Motor neuron (in vitro differentiated cells): ENCODE data around the gene FRMD6. TPM values are rescaled to one million over a fixed set of nuclear protein-coding genes. Genes with fewer than 3 reads are reported as not detected.

Source experiments
- ATAC-seq, 8 experiments: fragments of 200-7000 bp; cut with Tn5 transposase; replicated peaks in 6 of 8; 2 replicates each; pipeline ENCODE4 v1.8.0; 2021; ENCODE audit warnings: mild to moderate bottlenecking in 8 of 8, moderate library complexity in 8 of 8
- H3K27ac ChIP-seq, 2 donors: fragments of 250-450 bp; sonication (Bioruptor Pico); 2 replicates each; pipeline ENCODE4 v1.9.0; 2021; ENCODE audit warnings: antibody characterized with exemption in 2 of 2, mild to moderate bottlenecking in 2 of 2, moderate library complexity in 1 of 2
- H3K4me1 ChIP-seq, 2 donors: fragments of 250-450 bp; sonication (Bioruptor Pico); replicated peaks in 1 of 2; 2 replicates each; pipeline ENCODE4 v1.6.1; 2021; ENCODE audit warnings: antibody characterized with exemption in 2 of 2, mild to moderate bottlenecking in 2 of 2, moderate library complexity in 1 of 2
- H3K4me3 ChIP-seq, 5 donors: fragments of 250-450 bp; sonication (Bioruptor Pico); 2 replicates each; pipeline ENCODE4 v1.9.0; 2021; ENCODE audit warnings: antibody characterized with exemption in 5 of 5, mild to moderate bottlenecking in 5 of 5, moderate library complexity in 4 of 5
- WGBS, 10 experiments: fragments of 450-650 bp; shearing (Covaris generic); methylation state at CpG; one replicate each; pipeline ENCODE4 v1.0.0; 2022; 5-methylcytosine and 5-hydroxymethylcytosine counted together
- in situ Hi-C, 9 experiments: fragments of 400-800 bp; cut with MboI; loops; one replicate each; pipeline ENCODE4 v1.15.0; 2021; ENCODE audit warnings: low sequenced_read_pairs in 9 of 9, low pct_unique_long_range_greater_than_20kb in 2 of 9; ENCODE audit not compliant: unreplicated experiment in 9 of 9
- total RNA-seq, 8 experiments: library from RNA; unstranded; fragments of 300-600 nt; gene quantifications; 2 replicates each; pipeline versions ENCODE4 v1.2.3 to v1.2.4, GENCODE V29; 2022

The FRMD6 gene
- total RNA-seq, 8 experiments from 2014 or later: 2.8 to 129 (median 19.4) TPM

DNA sequence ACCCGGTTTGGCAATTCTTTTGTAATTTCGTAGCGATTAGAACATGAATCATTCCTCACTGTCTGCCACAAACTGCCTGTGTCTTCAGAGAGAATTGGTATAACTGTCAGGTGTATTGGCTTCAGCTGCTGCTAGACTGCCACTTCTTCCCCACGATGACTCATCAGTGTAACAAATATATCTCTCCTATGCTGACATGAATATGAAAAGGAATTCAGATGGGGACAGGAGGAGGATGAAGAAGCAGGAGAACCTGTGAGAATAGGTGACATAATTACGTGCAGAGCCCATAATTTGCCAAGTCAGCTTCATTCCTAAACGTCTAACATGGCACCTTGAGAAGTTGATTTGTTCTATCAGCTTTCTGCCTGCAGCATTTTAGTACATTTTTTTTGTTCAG lies 64.9 kb downstream of the FRMD6 start:
- no peak overlapping the region for H3K4me3 ChIP-seq
- WGBS, 10 experiments: 50 to 94% (median 75%) methylated on average over 1 to 6 of the region's 6 CpGs; no CpG with 5 or more reads in 1 of the 10 experiments
- in situ Hi-C loops: no loop called here

DNA sequence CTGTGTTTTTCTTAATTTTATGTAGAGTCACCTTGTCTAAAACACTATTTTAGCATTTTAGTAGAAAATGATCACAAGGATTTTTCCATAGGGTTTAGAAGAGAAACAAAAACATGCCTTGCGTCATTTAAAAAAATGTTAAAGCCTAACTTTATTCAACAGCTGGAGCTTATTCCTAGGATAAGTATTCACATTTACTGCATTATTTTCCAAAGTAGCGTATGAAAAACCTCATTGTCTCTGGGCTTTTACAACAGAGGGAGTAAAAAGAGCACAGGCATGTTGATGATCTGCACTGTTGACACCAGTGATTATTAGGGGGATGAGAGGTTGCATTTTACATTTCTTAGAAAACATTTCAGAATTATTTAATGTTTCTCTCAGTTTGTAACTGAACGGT lies 66.1 kb downstream of the FRMD6 start:
- Histone ChIP-seq H3K4me3 (no peak overlapping the region), H3K4me1 (peaks cover 6 to 11% of the 10 kb centered on the region in 2 donors), H3K27ac (no peak overlapping the region)
- WGBS, 10 experiments: 13 to 100% (median 85%) methylated on average over 1 to 3 of the region's 3 CpGs
- no peak for ATAC-seq
- in situ Hi-C loops: no loop called here

More for the DNA sequence above, 64.9 kb downstream of the FRMD6 start:
- Histone ChIP-seq H3K4me1 (peaks cover 6 to 11% of the 10 kb centered on the region in 2 donors), H3K27ac (no peak overlapping the region)
- ATAC-seq: peak in 5 of 8 experiments; percentile 58 to 83 (median 80)

DNA sequence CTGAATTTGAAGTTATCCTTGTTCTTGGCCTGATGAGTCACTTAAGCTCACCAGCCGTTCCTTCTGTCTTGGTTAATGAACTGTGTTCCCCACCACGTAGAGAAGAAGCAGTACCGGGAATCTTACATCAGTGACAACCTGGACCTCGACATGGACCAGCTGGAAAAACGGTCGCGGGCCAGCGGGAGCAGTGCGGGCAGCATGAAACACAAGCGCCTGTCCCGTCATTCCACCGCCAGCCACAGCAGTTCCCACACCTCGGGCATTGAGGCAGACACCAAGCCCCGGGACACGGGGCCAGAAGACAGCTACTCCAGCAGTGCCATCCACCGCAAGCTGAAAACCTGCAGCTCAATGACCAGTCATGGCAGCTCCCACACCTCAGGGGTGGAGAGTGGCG lies 68.2 kb downstream of the FRMD6 start:
- no peak for ATAC-seq
- peaks cover 6 to 11% of the 10 kb centered on the region in 2 donors for H3K4me1 ChIP-seq
- no peak overlapping the region for H3K27ac ChIP-seq
- in situ Hi-C loops: no loop called here
- H3K4me3 ChIP-seq: no peak overlapping the region
- 60 to 100% (median 93%) methylated on average over 1 to 9 of the region's 17 CpGs; no CpG with 5 or more reads in 2 of the 10 experiments for WGBS, 10 experiments

DNA sequence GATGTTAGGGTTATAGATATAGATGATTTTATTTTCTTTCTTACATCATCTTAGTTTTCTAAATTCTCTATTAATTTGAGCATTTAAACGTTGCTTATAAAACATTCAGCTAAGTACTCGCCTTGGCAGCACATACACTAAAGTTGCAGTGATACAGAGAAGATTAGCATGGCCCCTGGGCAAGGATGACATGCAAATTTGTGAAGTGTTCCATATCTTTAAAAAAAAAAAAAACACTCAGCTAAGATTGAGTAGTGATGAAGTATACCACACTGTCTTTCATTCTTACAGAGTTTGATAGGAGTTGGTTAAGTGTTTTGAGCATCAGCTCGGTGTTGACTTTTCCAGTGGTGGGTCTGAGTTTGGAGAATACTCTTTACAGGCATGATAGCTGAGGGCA lies 72.3 kb downstream of the FRMD6 start:
- peak in 3 of 8 experiments; percentile 39 to 75 (median 71) for ATAC-seq
- 60 to 100% (median 87%) methylated on average over 1 to 3 of the region's 3 CpGs for WGBS, 10 experiments
- Histone ChIP-seq H3K4me1 (no peaks in the 10 kb centered on the region), H3K27ac (no peak overlapping the region), H3K4me3 (no peak overlapping the region)
- in situ Hi-C loops: no loop called here

DNA sequence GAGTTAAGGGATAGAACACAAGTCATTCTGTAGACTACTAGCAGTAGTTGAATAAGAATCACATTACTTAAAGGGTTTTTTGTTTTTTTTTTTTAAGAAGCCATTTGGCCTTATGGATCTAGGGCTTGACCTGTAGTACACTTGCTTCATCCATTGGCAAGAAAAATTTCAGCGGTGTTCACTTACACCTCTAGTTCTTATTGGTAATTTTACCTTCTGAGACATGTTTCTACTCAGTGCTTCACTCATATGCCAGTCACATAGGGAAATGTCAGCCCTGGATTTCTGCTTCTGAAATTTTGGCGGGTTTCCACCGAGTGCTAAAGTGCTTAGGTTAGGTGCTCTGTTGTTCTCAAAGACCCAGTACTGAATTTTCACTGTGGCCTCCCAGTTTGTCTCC lies 72.9 kb downstream of the FRMD6 start:
- in situ Hi-C loops: no loop called here
- WGBS, 10 experiments: 90 to 100% (median 100%) methylated on average over 1 to 3 of the region's 3 CpGs; no CpG with 5 or more reads in 1 of the 10 experiments
- Histone ChIP-seq H3K4me3 (no peak overlapping the region), H3K4me1 (no peaks in the 10 kb centered on the region), H3K27ac (no peak overlapping the region)
- ATAC-seq: no peak

DNA sequence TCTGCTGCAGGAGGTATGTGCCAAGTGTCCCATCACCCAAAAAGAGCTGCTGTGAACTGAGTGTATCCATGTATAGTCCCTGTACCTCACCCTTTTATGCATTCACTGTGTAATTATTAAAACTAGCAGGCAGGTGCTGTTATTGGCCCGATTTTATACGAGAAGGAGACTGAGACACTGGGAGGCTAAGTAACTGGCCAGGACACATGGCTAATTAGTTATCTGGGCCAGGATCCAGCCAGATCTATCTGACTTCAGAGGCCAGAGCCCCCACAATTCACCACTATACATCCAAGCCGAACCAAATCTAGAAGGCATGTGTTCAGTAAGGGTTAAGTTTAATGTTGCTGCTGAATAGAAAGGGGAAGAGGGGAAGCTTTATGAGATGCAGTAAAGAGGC lies 73.4 kb downstream of the FRMD6 start:
- Histone ChIP-seq H3K4me1 (no peaks in the 10 kb centered on the region), H3K4me3 (no peak overlapping the region), H3K27ac (no peak overlapping the region)
- in situ Hi-C loops: no loop called here
- WGBS, 10 experiments: 70 to 100% (median 82%) methylated on average over 2 to 3 of the region's 3 CpGs; no CpG with 5 or more reads in 6 of the 10 experiments
- no peak for ATAC-seq

DNA sequence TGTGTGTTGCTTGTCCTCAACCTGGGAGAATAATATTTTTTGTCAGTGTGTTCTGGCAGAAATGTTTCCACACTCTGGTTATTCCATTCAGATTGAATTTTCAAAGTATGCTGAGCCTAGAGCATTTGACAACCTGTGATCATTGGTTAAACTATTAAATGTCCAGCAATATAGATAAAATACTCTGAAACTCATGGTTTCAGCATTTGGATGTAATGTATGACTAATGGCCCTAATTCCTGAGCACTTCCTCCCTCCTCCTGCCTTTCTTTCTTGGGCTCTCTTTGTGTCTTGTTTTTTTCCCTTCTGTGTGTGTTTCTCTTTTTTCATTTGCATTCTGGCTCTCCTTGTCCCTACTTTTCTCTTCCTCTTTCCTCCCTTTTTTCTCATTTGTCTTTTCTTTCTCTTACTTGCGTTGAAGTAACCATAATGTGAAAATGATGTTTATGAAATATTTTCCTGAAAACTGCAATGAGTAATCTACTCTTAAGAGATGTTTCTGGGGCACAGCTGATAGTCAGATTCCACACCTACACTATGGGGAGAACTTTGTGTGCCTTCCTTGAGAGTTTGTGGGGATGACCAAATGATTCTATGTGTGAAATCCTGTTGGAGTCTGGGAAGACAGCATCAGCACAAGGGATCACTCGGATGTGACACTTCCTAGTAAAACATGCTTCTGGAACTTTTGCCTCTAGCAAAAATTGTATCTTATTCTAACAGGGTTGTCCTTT lies 74.6 kb downstream of the FRMD6 start:
- WGBS, 10 experiments: 0 to 100% (median 94%) methylated on average over 1 to 2 of the region's 2 CpGs
- Histone ChIP-seq H3K4me3 (no peak overlapping the region), H3K4me1 (no peaks in the 10 kb centered on the region), H3K27ac (no peak overlapping the region)
- no peak for ATAC-seq
- in situ Hi-C loops: no loop called here

DNA sequence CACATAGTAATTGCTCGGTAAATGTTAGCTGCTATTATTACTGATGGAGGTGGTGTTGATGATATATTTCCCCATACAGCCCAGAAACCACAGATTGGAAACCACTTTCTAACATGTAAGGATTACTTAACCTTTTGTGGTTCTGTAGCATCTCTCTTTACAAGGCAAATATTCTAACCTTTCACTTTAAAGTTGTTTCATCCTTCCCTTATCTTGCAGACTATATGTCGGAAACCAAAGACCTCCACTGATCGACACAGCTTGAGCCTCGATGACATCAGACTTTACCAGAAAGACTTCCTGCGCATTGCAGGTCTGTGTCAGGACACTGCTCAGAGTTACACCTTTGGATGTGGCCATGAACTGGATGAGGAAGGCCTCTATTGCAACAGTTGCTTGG lies 75.8 kb downstream of the FRMD6 start:
- Histone ChIP-seq H3K4me1 (no peaks in the 10 kb centered on the region), H3K27ac (no peak overlapping the region), H3K4me3 (no peak overlapping the region)
- no peak for ATAC-seq
- WGBS, 10 experiments: 81 to 100% (median 100%) methylated on average over 1 to 5 of the region's 5 CpGs
- in situ Hi-C loops: no loop called here

DNA sequence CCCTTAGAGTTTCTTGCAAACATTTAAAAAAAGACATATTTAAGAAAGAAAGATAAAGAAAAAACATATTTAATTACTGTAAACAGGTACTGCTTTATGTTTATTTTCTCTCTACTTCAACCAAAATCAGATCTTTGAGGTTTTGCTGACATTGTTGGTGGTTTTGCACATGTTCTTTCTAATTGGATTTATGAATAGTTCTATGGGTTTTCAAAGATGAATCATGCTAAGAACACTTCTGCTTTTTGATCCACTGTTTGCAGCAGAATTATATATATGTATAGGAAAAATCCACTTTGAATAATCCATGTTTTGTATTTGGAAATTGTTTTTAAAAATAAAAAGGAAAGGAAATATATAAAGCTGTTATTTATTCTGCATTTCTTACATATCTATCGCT lies 78.4 kb downstream of the FRMD6 start:
- no peak for ATAC-seq
- H3K27ac ChIP-seq: no peak overlapping the region
- H3K4me1 ChIP-seq: no peaks in the 10 kb centered on the region
- 67 to 100% (median 100%) methylated on average over 1 of the region's 1 CpG; no CpG with 5 or more reads in 1 of the 10 experiments for WGBS, 10 experiments
- H3K4me3 ChIP-seq: no peak overlapping the region
- in situ Hi-C loops: no loop called here

DNA sequence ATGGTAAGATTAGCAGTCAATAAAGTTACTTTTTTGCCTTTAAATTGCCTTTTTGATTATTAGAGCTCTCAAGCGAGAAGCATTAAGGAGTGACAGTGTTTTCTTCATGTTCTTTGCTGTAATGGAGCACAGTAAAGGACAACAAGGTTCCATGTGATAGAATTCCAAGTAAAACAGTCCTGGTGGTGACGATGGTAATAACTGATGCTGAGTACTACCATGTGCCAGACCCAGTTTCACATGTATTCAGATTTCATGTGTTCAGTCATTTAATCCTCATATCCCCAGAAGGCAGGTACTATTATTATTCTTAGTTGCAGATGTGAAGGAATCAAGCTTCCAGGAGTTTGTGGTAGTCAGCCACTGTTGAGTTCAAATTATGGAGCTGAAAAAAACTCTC lies 79.0 kb downstream of the FRMD6 start:
- H3K4me1 ChIP-seq: no peaks in the 10 kb centered on the region
- H3K4me3 ChIP-seq: no peak overlapping the region
- in situ Hi-C loops: no loop called here
- H3K27ac ChIP-seq: no peak overlapping the region
- WGBS, 10 experiments: 60 to 100% (median 91%) methylated on average over 1 to 2 of the region's 2 CpGs
- no peak for ATAC-seq

DNA sequence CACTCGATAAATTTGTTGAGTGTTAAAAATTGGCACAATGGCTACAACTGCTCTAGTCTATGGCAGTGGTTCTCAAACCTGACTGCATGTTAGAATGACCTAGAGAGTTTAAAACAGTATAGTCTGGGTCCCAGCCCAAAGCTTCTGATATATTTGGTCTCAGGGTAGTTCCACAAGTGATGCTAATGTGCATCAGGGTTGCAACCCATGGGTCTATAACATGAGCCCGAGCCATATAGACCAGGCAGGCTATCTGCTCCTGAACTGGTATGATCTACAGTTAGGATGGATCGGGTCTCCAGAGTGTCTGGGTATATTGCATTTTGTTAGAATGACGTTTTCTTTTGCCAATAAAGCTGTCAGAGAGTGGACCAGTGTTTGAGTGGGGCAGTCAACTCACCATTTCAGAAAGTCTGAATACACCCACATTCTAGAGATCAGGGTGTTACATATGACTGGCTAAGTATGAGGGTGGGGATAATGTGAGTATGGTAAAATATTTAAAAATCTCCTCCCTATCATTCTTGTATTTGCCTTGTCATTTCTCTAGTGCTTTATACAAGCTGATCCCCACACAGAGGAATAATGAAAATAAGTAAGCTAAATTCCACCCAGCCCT lies 80.9 kb downstream of the FRMD6 start:
- in situ Hi-C loops: no loop called here
- H3K27ac ChIP-seq: no peak overlapping the region
- peak in 3 of 8 experiments; percentile 73 to 97 (median 91) for ATAC-seq
- 0 to 100% (median 68%) methylated on average over 1 to 3 of the region's 4 CpGs for WGBS, 10 experiments
- no peak overlapping the region for H3K4me3 ChIP-seq
- H3K4me1 ChIP-seq: no peaks in the 10 kb centered on the region

DNA sequence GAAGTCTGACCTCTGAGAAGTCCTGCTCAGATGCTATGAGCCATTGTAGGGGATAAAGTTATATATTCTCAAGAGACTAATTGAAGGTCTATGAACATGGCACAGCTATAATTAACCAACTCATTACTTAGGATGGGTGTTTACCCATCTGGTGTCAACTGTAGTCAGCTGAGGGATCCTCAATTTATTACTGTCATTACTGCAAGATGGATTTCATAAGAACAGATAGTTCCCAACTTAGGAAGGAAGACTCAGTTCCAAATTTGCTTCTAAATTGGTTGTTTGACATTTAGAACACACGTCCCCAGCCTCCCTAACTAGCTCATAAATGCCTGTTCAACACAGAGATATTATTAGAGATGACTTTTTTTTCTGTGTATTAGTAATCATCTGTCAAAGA lies 81.4 kb downstream of the FRMD6 start:
- H3K27ac ChIP-seq: no peak overlapping the region
- in situ Hi-C loops: no loop called here
- 0 to 88% (median 67%) methylated on average over 1 of the region's 1 CpG; no CpG with 5 or more reads in 5 of the 10 experiments for WGBS, 10 experiments
- no peaks in the 10 kb centered on the region for H3K4me1 ChIP-seq
- no peak for ATAC-seq
- no peak overlapping the region for H3K4me3 ChIP-seq

DNA sequence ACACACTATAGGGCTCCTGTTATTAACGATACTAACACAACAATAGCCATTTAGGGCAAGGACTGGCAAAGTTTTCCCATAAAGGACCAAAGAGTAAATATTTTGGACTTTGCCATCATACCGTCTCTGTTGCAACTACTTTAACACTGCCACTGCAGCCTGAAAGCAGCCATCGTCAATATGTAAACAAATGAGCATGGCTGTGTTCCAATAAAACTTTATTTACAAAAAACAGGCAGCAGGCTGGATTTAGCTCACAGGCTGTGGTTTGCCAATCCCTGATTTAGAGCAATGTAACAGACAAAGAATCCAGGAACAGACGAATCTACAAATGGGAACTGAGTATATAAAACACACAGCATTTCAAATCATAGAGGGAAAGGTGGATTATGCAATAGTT lies 84.1 kb downstream of the FRMD6 start:
- in situ Hi-C loops: no loop called here
- Histone ChIP-seq H3K4me3 (no peak overlapping the region), H3K27ac (no peak overlapping the region), H3K4me1 (no peaks in the 10 kb centered on the region)
- WGBS, 10 experiments: 76 to 100% (median 93%) methylated on average over 1 to 4 of the region's 4 CpGs
- no peak for ATAC-seq

DNA sequence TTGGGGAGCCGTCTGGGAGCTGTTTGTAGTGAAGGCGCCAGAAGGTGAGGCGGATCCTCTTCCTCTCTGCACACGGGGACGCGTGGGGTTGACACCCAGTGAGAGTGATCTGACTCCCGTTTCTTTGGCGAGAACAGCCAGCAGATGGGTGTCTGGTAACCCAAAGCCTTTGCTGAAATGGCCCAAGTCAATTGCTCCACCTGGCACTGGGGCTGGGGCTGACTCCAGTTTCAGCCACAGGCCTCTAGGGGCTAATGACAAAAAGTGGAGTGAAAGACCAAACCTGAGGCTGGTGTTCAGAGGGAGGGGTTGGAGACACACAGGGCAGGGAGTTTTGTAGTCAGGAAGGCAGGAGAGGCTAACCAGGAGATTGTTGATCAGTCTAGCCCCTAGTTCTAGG lies 87.0 kb downstream of the FRMD6 start:
- no peak overlapping the region for H3K4me3 ChIP-seq
- in situ Hi-C loops: no loop called here

More for the DNA sequence above, 87.0 kb downstream of the FRMD6 start:
- ATAC-seq: peak in 1 of 8 experiments; percentile 40
- Histone ChIP-seq H3K4me1 (no peaks in the 10 kb centered on the region), H3K27ac (no peak overlapping the region)
- 86% methylated on average over 6 of the region's 8 CpGs; no CpG with 5 or more reads in 9 of the 10 experiments for WGBS, 10 experiments
